Neural cell (in vitro differentiated cells): ENCODE results near the gene TRAF3.

Experiments used
- CTCF ChIP-seq: fragments of 450-650 bp; IDR thresholded peaks from 2 replicates; pipeline ENCODE4 v1.5.1; 2014; ENCODE audit warnings: antibody characterized with exemption, mild to moderate bottlenecking, moderate library complexity; ENCODE audit not compliant: poor library complexity, severe bottlenecking
- EP300 ChIP-seq: fragments of 450-650 bp; conservative IDR thresholded peaks from 2 replicates; pipeline ENCODE4 v1.6.1; 2014; ENCODE audit warnings: antibody characterized with exemption, mild to moderate bottlenecking, moderate library complexity; ENCODE audit not compliant: poor library complexity, severe bottlenecking
- EZH2 ChIP-seq: fragments of 200-600, 300-800 bp; shearing (Covaris generic), sonication (generic); IDR thresholded peaks from 2 replicates; pipeline ENCODE4 v1.6.1; 2014; ENCODE audit warnings: antibody characterized with exemption, low read length, borderline replicate concordance, mild to moderate bottlenecking; ENCODE audit not compliant: insufficient read depth, poor library complexity, severe bottlenecking
- MXI1 ChIP-seq: fragments of 450-650 bp; conservative IDR thresholded peaks from 2 replicates; pipeline ENCODE4 v1.6.1; 2014; ENCODE audit warnings: antibody characterized with exemption, mild to moderate bottlenecking; ENCODE audit not compliant: poor library complexity, severe bottlenecking
- POLR2AphosphoS5 ChIP-seq: IDR thresholded peaks from 2 replicates; pipeline ENCODE4 v1.6.1; 2012
- RAD21 ChIP-seq: fragments of 450-650 bp; conservative IDR thresholded peaks from 2 replicates; pipeline ENCODE4 v1.6.1; 2014; ENCODE audit warnings: antibody characterized with exemption, mild to moderate bottlenecking, moderate library complexity
- REST ChIP-seq: IDR thresholded peaks from 2 replicates; pipeline ENCODE4 v1.6.1; 2012; ENCODE audit warnings: borderline replicate concordance
- TAF1 ChIP-seq: IDR thresholded peaks from 2 replicates; pipeline ENCODE4 v1.6.1; 2012; ENCODE audit warnings: low read depth

- TF ChIP-seq REST (no peak), TAF1 (no peak), CTCF (no peak), EP300 (no peak), EZH2 (no peak), POLR2AphosphoS5 (no peak), MXI1 (no peak), RAD21 (no peak)
Measured at GRCh38 chr14:102823546-102823945, 46.3 kb downstream of the TRAF3 start.
